K562 (cell line): Measurements from ENCODE around the gene KCND1. TPM values are rescaled to one million over a fixed set of nuclear protein-coding genes. Genes with fewer than 3 reads are reported as not detected.

ENCODE experiments used
- ARNT ChIP-seq, 2 experiments: fragments of 450-650 bp; IDR thresholded peaks; 2 replicates each; pipeline ENCODE4 v1.6.1; 2016; ENCODE audit warnings: mild to moderate bottlenecking in 1 of 2
- CAMTA2 ChIP-seq: fragments of 250-450 bp; sonication (Bioruptor Pico); conservative IDR thresholded peaks from 2 replicates; pipeline ENCODE4 v1.5.1; 2022
- E2F6 ChIP-seq, 2 experiments: IDR thresholded peaks; 2 replicates each; pipeline ENCODE4 v1.6.1; 2011; ENCODE audit warnings: borderline replicate concordance in 1 of 2, control low read depth in 1 of 2, low read depth in 1 of 2, low read length in 1 of 2, mild to moderate bottlenecking in 1 of 2, mixed read lengths in 1 of 2, moderate library complexity in 1 of 2; ENCODE audit not compliant: insufficient read depth in 1 of 2, insufficient read length in 1 of 2, poor library complexity in 1 of 2, severe bottlenecking in 1 of 2; ENCODE audit errors: extremely low read depth in 1 of 2
- EHMT2 ChIP-seq: fragments of 450-650 bp; IDR thresholded peaks from 2 replicates; pipeline ENCODE4 v1.6.1; 2018; ENCODE audit warnings: antibody characterized with exemption
- EP300 ChIP-seq: IDR thresholded peaks from 2 replicates; pipeline ENCODE4 v1.6.1; 2012; ENCODE audit warnings: low read length, improper control_type of control experiment
- EWSR1 ChIP-seq: fragments of 450-650 bp; IDR thresholded peaks from 2 replicates; pipeline ENCODE4 v1.6.1; 2018; ENCODE audit warnings: borderline replicate concordance, mild to moderate bottlenecking, low read depth, moderate library complexity; ENCODE audit not compliant: partially characterized antibody
- FOXJ2 ChIP-seq: fragments of 200-800 bp; sonication (Bioruptor generic); IDR thresholded peaks from 2 replicates; pipeline ENCODE4 v1.6.1; 2016; ENCODE audit warnings: missing genetic modification characterization, missing compliant biosample characterization
- HBP1 ChIP-seq: fragments of 450-650 bp; formaldehyde crosslinking; IDR thresholded peaks from 2 replicates; pipeline ENCODE4 v1.4.0; 2022; ENCODE audit warnings: missing genetic modification characterization
- MAFK ChIP-seq: IDR thresholded peaks from 2 replicates; pipeline ENCODE4 v1.6.1; 2011; ENCODE audit warnings: low read length, improper control_type of control experiment
- MTA3 ChIP-seq: fragments of 450-650 bp; formaldehyde crosslinking; IDR thresholded peaks from 2 replicates; pipeline ENCODE4 v1.6.1; 2017; ENCODE audit warnings: mild to moderate bottlenecking, borderline replicate concordance
- PCBP2 ChIP-seq: fragments of 200-400 bp; formaldehyde crosslinking; IDR thresholded peaks from 2 replicates; pipeline ENCODE4 v1.6.1; 2018; ENCODE audit warnings: low read length, low read depth, mild to moderate bottlenecking, moderate library complexity; ENCODE audit not compliant: poor library complexity, severe bottlenecking
- RFX7 ChIP-seq: fragments of 250-450 bp; sonication (Bioruptor Pico); IDR thresholded peaks from 2 replicates; pipeline ENCODE4 v1.5.1; 2021; ENCODE audit warnings: mild to moderate bottlenecking
- SAFB ChIP-seq: fragments of 200-400 bp; formaldehyde crosslinking; IDR thresholded peaks from 2 replicates; pipeline ENCODE4 v1.6.1; 2017; ENCODE audit warnings: low read depth, low read length, borderline replicate concordance
- SIN3A ChIP-seq, 2 experiments: fragments of 150-350 bp in 1 of 2; IDR thresholded peaks; 2 replicates each; pipeline ENCODE4 v1.6.1; 2011 to 2016; ENCODE audit warnings: borderline replicate concordance in 2 of 2, low read depth in 2 of 2, low read length in 2 of 2, mild to moderate bottlenecking in 2 of 2, moderate library complexity in 2 of 2; ENCODE audit not compliant: control insufficient read depth in 1 of 2
- STAG1 ChIP-seq: sonication (generic); formaldehyde crosslinking; IDR thresholded peaks from 2 replicates; pipeline ENCODE4 v1.5.0; 2020; ENCODE audit warnings: missing genetic modification reagents, borderline replicate concordance
- ZNF512 ChIP-seq: IDR thresholded peaks from 2 replicates; pipeline ENCODE4 v1.6.1; 2016; ENCODE audit warnings: missing genetic modification characterization, missing compliant biosample characterization
- ZNF592 ChIP-seq: fragments of 450-650 bp; IDR thresholded peaks from 2 replicates; pipeline ENCODE4 v1.6.1; 2017; ENCODE audit warnings: antibody characterized with exemption, mild to moderate bottlenecking
- polyA plus RNA-seq, 8 experiments: library from polyadenylated mRNA; depleted of rRNA in 4 of 8; stranded (reverse) in 5 of 8; unstranded in 3 of 8; fragments of >200 nt; fragmentation: Nextera tagmentation in 2 of 8; fragmentation: Illumina TruSeq in 1 of 8; extraction: Ambion mirVana in 2 of 8; extraction: Trizol in 1 of 8; gene quantifications; 2 replicates each; pipeline versions ENCODE4 v1.2.1 to v1.2.3, GENCODE V29; 2011 to 2014; ENCODE audit warnings: inconsistent platforms in 1 of 8, missing spikeins in 1 of 8
- total RNA-seq, 7 experiments: library from RNA; depleted of rRNA in 6 of 7; stranded (reverse); fragments of >200 nt in 6 of 7; fragmentation: Illumina TruSeq in 2 of 7; extraction: Trizol in 2 of 7; gene quantifications; 2 replicates each; pipeline versions ENCODE4 v1.2.1 to v1.2.3, GENCODE V29; 2011 to 2021; ENCODE audit warnings: low replicate concordance in 1 of 7

Gene KCND1
- total and polyA plus RNA-seq, 9 of the 15 experiments (the other 6 are each of a cell fraction or from before 2014, with no cell fraction given), result 0.06 to 0.83 (median 0.39) TPM; not detected in 1

DNA sequence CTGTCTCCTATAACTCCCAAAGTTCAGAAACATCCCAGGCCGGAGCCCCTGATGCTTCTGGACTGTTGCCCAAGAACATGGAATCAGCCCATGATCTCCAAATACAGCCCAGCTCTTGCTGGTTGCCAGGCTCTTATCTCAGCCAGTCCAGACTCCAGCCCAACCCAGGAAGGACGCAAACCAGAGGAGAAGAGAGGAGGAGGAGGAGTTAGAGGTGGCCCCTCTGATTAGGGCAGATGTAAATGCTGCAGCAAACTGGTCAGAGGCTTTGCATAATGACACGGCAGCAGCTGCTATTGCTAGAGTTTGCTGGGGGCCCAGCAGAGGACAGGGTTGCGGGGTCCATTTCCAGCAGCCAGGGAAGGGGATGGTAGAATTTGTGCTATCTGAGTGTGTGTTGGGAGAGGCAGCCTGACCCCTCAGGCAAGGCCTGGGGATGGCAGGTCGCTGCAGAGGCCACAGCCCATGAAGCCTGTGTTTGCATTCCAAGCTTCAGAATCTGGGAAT is 10.0 kb downstream of the KCND1 start (continued):
- TF ChIP-seq E2F6 (IDR thresholded peaks at IDR 0.05; ENCODE audit: borderline replicate concordance in 1 of 2, extremely low read depth in 1 of 2, insufficient read depth in 1 of 2, insufficient read length in 1 of 2, low read depth in 1 of 2, low read length in 1 of 2, poor library complexity in 1 of 2, severe bottlenecking in 1 of 2) (no peak), MAFK (no peak; the same call in 1 of the 2 replicates), RFX7 (CRISPR knock-in tag) (no peak), ZNF512 (tag) (no peak), FOXJ2 (tag) (0 out of 2 replicates have a peak, but pooled peaks have one; percentile 40), EWSR1 (no peak), EHMT2 (no peak), PCBP2 (no peak), SIN3A (IDR thresholded peaks at IDR 0.05; ENCODE audit: borderline replicate concordance in 2 of 2, control insufficient read depth in 1 of 2, low read depth in 2 of 2, low read length in 2 of 2) (no peak), STAG1 (no peak), ZNF592 (0 out of 2 replicates have a peak, but pooled peaks have one; percentile 39), CAMTA2 (no peak), SAFB (no peak), MTA3 (0 out of 2 replicates have a peak, but pooled peaks have one; percentile 52), EP300 (peak; percentile 71), HBP1 (CRISPR knock-in tag) (no peak), ARNT (IDR thresholded peaks at IDR 0.05) (0 out of 4 replicates have a peak, but pooled peaks of 1 of the 2 experiments have one; percentile 19)
